ENCODE results near the gene DOK3.

The DOK3 gene, protein sequence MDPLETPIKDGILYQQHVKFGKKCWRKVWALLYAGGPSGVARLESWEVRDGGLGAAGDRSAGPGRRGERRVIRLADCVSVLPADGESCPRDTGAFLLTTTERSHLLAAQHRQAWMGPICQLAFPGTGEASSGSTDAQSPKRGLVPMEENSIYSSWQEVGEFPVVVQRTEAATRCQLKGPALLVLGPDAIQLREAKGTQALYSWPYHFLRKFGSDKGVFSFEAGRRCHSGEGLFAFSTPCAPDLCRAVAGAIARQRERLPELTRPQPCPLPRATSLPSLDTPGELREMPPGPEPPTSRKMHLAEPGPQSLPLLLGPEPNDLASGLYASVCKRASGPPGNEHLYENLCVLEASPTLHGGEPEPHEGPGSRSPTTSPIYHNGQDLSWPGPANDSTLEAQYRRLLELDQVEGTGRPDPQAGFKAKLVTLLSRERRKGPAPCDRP

GRCh38 chr5:177509381-177509951, at the start of gene DOK3:
Gene DOK3 (minus strand): TSS chr5:177509826. CDS start chr5:177509540, 286 bp downstream.
- DNase-seq (ENCODE audit: low read depth, low spot score) = no peak
- no peak within 1 kb of the TSS for H3K4me3 ChIP-seq (ENCODE audit: low read depth, low read length)
- TF ChIP-seq, protein P1, sequence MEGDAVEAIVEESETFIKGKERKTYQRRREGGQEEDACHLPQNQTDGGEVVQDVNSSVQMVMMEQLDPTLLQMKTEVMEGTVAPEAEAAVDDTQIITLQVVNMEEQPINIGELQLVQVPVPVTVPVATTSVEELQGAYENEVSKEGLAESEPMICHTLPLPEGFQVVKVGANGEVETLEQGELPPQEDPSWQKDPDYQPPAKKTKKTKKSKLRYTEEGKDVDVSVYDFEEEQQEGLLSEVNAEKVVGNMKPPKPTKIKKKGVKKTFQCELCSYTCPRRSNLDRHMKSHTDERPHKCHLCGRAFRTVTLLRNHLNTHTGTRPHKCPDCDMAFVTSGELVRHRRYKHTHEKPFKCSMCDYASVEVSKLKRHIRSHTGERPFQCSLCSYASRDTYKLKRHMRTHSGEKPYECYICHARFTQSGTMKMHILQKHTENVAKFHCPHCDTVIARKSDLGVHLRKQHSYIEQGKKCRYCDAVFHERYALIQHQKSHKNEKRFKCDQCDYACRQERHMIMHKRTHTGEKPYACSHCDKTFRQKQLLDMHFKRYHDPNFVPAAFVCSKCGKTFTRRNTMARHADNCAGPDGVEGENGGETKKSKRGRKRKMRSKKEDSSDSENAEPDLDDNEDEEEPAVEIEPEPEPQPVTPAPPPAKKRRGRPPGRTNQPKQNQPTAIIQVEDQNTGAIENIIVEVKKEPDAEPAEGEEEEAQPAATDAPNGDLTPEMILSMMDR (IDR thresholded peaks at IDR 0.05; ENCODE audit: insufficient read depth, low read length, missing control alignments) = no peak
- CTCF ChIA-PET = interaction anchor here (1.5 to 3.9 kb wide), 3 partner anchors 8 to 119 kb away, joined by 5 to 51 read pairs (median 9); no protein-coding TSS in a partner anchor
- POLR2A ChIA-PET = interaction anchor here (1.5 kb wide), 1 partner anchor 15 kb away, joined by 8 read pairs; no protein-coding TSS in a partner anchor

DNA sequence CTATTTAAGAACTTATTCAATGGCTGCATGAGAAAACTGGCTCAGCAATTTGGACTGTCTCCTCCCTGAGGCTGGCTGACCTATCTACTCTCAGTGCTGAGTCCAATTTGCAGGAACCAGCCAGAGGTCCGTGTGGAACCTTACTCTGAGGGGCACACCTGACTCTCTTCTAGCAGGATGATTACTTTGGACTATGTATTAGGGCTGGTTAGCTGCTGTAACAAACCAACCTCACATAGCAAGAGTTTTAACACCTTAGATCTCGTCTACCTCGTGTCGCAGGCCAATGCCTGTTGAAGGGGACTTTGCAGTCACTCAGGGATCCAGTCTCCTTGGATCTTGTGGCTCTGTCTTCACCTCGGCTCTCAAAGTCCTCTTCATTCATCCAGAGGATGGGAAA, 48.2 kb upstream of the DOK3 start:
- POLR2A ChIA-PET = no interaction called here

DNA sequence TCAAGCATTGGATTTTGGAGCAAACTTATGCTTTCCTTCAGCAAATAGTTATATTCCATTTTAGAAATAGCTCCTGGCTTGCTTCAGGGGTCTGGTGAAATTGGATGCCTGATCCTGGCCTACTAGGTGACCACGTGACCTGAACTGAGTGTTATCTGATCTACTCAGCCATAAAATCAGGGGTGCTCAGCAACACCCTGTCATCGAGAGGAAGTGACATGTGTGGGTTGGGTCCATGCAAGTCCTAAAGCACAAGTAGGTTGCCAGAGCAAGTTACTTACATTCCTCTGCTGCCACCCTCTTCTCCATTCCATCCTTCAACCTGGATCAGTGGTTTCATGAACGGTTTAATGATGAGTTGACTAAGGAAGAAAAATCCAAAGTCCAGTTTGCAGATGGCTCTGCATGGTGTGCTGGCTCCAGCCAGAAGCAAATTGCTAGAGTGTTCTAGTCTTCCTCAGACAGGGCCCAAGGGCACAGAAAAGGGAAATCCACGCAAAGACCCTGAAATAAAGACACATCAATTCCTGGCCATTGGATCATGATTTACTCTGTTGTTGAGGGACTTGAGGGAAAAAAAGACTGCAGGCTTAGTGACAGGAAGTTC, 47.5 kb upstream of the DOK3 start:
- no peak for DNase-seq (ENCODE audit: low read depth, low spot score)
- POLR2A ChIA-PET = no interaction called here
- TF ChIP-seq, protein P1 (IDR thresholded peaks at IDR 0.05; ENCODE audit: insufficient read depth, low read length, missing control alignments) = no peak
- CTCF ChIA-PET = interaction anchor here (1.6 to 1.7 kb wide), 2 partner anchors 12 to 153 kb away, joined by 3 read pairs; no protein-coding TSS in a partner anchor
- no peak overlapping the region for H3K4me3 ChIP-seq (ENCODE audit: low read depth, low read length)

More for the DNA sequence above, 48.2 kb upstream of the DOK3 start:
- no peak for DNase-seq (ENCODE audit: low read depth, low spot score)
- TF ChIP-seq, protein P1 (IDR thresholded peaks at IDR 0.05; ENCODE audit: insufficient read depth, low read length, missing control alignments) = no peak
- CTCF ChIA-PET = interaction anchor here (0.8 to 1.7 kb wide), 2 partner anchors 10 to 153 kb away, joined by 3 to 5 read pairs; no protein-coding TSS in a partner anchor
- H3K4me3 ChIP-seq (ENCODE audit: low read depth, low read length) = no peak overlapping the region

DNA sequence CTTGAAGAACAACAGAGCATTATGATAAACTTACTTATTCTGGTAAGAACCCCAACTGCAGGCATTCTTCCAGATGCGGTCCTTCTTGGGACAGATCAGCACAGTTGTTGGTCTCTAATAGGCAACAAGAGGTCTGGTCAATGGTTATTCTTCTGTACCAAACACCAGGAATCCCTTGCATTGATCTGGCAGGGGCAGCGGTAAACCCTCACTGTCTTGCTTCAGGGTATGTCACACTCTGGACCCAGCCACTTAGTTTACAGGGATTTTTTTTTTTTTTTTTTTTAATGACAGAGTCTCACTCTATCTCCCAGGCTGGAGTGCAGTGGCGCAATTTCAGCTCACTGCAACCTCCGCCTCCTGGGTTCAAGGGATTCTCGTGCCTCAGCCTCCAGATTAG, 46.0 kb upstream of the DOK3 start:
- TF ChIP-seq, protein P1 (IDR thresholded peaks at IDR 0.05; ENCODE audit: insufficient read depth, low read length, missing control alignments) = no peak
- CTCF ChIA-PET = interaction anchor here (1.6 kb wide), 1 partner anchor 11 kb away, joined by 3 read pairs; no protein-coding TSS in a partner anchor
- no peak overlapping the region for H3K4me3 ChIP-seq (ENCODE audit: low read depth, low read length)
- no peak for DNase-seq (ENCODE audit: low read depth, low spot score)
- POLR2A ChIA-PET = no interaction called here

GRCh38 chr5:177555228-177555627, 45.6 kb upstream of the DOK3 start:
- no peak for DNase-seq (ENCODE audit: low read depth, low spot score)
- POLR2A ChIA-PET = no interaction called here
- CTCF ChIA-PET = no interaction called here
- TF ChIP-seq, protein P1 (IDR thresholded peaks at IDR 0.05; ENCODE audit: insufficient read depth, low read length, missing control alignments) = no peak
- H3K4me3 ChIP-seq (ENCODE audit: low read depth, low read length) = no peak overlapping the region

Measured in AG04449 (cell line).